ENCODE measurements around the gene TRPC6.

GRCh38 chr11:101476191-101476590 is 107.6 kb downstream of the TRPC6 start:
- TF ChIP-seq, protein P1, sequence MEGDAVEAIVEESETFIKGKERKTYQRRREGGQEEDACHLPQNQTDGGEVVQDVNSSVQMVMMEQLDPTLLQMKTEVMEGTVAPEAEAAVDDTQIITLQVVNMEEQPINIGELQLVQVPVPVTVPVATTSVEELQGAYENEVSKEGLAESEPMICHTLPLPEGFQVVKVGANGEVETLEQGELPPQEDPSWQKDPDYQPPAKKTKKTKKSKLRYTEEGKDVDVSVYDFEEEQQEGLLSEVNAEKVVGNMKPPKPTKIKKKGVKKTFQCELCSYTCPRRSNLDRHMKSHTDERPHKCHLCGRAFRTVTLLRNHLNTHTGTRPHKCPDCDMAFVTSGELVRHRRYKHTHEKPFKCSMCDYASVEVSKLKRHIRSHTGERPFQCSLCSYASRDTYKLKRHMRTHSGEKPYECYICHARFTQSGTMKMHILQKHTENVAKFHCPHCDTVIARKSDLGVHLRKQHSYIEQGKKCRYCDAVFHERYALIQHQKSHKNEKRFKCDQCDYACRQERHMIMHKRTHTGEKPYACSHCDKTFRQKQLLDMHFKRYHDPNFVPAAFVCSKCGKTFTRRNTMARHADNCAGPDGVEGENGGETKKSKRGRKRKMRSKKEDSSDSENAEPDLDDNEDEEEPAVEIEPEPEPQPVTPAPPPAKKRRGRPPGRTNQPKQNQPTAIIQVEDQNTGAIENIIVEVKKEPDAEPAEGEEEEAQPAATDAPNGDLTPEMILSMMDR (conservative IDR thresholded peaks at IDR 0.05; ENCODE audit: low read length) = no peak
- no peak for TF ChIP-seq EZH2phosphoT487 (IDR thresholded peaks at IDR 0.05; ENCODE audit: borderline replicate concordance)
